ENCODE data around the gene FAM120A.

Gene FAM120A

GRCh38 chr9:93467462-93467861 is 16.0 kb downstream of the FAM120A start:
- in situ Hi-C loops (cut with MboI; ENCODE audit: low sequenced_read_pairs) = no loop called here

- in situ Hi-C loops (cut with MboI; ENCODE audit: low sequenced_read_pairs) = no loop called here
Observed at GRCh38 chr9:93468763-93469456, 17.4 kb downstream of the FAM120A start.

GRCh38 chr9:93470391-93470790 is 18.9 kb downstream of the FAM120A start:
- in situ Hi-C loops (cut with MboI; ENCODE audit: low sequenced_read_pairs) = no loop called here

- in situ Hi-C loops (cut with MboI; ENCODE audit: low sequenced_read_pairs) = no loop called here
Observed at GRCh38 chr9:93471124-93471523, 19.6 kb downstream of the FAM120A start.

GRCh38 chr9:93473411-93473810 is 21.9 kb downstream of the FAM120A start:
- in situ Hi-C loops (cut with MboI; ENCODE audit: low sequenced_read_pairs) = no loop called here

- in situ Hi-C loops (cut with MboI; ENCODE audit: low sequenced_read_pairs) = no loop called here
Observed at GRCh38 chr9:93475108-93475507, 23.6 kb downstream of the FAM120A start.

- in situ Hi-C loops (cut with MboI; ENCODE audit: low sequenced_read_pairs) = no loop called here
Observed at GRCh38 chr9:93475856-93476255, 24.4 kb downstream of the FAM120A start.

GRCh38 chr9:93476924-93477323 is 25.4 kb downstream of the FAM120A start:
- in situ Hi-C loops (cut with MboI; ENCODE audit: low sequenced_read_pairs) = no loop called here

- in situ Hi-C loops (cut with MboI; ENCODE audit: low sequenced_read_pairs) = no loop called here
Observed at GRCh38 chr9:93477397-93477796, 25.9 kb downstream of the FAM120A start.

- in situ Hi-C loops (cut with MboI; ENCODE audit: low sequenced_read_pairs) = no loop called here
Observed at GRCh38 chr9:93479726-93480125, 28.2 kb downstream of the FAM120A start.

GRCh38 chr9:93480262-93480661 is 28.8 kb downstream of the FAM120A start:
- in situ Hi-C loops (cut with MboI; ENCODE audit: low sequenced_read_pairs) = no loop called here

- in situ Hi-C loops (cut with MboI; ENCODE audit: low sequenced_read_pairs) = no loop called here
Observed at GRCh38 chr9:93480728-93481324, 29.3 kb downstream of the FAM120A start.

- in situ Hi-C loops (cut with MboI; ENCODE audit: low sequenced_read_pairs) = no loop called here
Observed at GRCh38 chr9:93483497-93483896, 32.0 kb downstream of the FAM120A start.

- in situ Hi-C loops (cut with MboI; ENCODE audit: low sequenced_read_pairs) = no loop called here
Observed at GRCh38 chr9:93486268-93486667, 34.8 kb downstream of the FAM120A start.

- in situ Hi-C loops (cut with MboI; ENCODE audit: low sequenced_read_pairs) = no loop called here
Observed at GRCh38 chr9:93488244-93488643, 36.8 kb downstream of the FAM120A start.

- in situ Hi-C loops (cut with MboI; ENCODE audit: low sequenced_read_pairs) = no loop called here
Observed at GRCh38 chr9:93491593-93492232, 40.2 kb downstream of the FAM120A start.

- in situ Hi-C loops (cut with MboI; ENCODE audit: low sequenced_read_pairs) = no loop called here
Observed at GRCh38 chr9:93492327-93492726, 40.8 kb downstream of the FAM120A start.

GRCh38 chr9:93493949-93494348 is 42.5 kb downstream of the FAM120A start:
- in situ Hi-C loops (cut with MboI; ENCODE audit: low sequenced_read_pairs) = no loop called here

- in situ Hi-C loops (cut with MboI; ENCODE audit: low sequenced_read_pairs) = no loop called here
Observed at GRCh38 chr9:93496285-93496684, 44.8 kb downstream of the FAM120A start.

- in situ Hi-C loops (cut with MboI; ENCODE audit: low sequenced_read_pairs) = no loop called here
Observed at GRCh38 chr9:93500571-93501298, 49.2 kb downstream of the FAM120A start.

- in situ Hi-C loops (cut with MboI; ENCODE audit: low sequenced_read_pairs) = no loop called here
Observed at GRCh38 chr9:93501406-93501805, 49.9 kb downstream of the FAM120A start.

GRCh38 chr9:93503381-93503780 is 51.9 kb downstream of the FAM120A start:
- in situ Hi-C loops (cut with MboI; ENCODE audit: low sequenced_read_pairs) = no loop called here

All from HL-60/S4 treated with phorbol 12-myristate 13-acetate at 8.2 ng/mL for 4 days and 3 days (cell line).